Suprapubic skin (tissue), 4 donors: ENCODE measurements around the gene C16orf78. TPM values are rescaled to one million over a fixed set of nuclear protein-coding genes. Genes with fewer than 3 reads are reported as not detected.

Experiments used
- DNase-seq, 2 donors: peaks; one replicate each; pipeline ENCODE4 v3.0.0-alpha.2; 2019; ENCODE audit warnings: low spot score in 2 of 2
- H3K27ac ChIP-seq: fragments of 200-600 bp; sonication (generic); one replicate; pipeline ENCODE4 v1.5.1; 2019
- H3K27me3 ChIP-seq: fragments of 200-600 bp; sonication (generic); one replicate; pipeline ENCODE4 v1.5.1; 2019
- H3K36me3 ChIP-seq: fragments of 200-600 bp; sonication (generic); one replicate; pipeline ENCODE4 v1.5.1; 2019
- H3K4me1 ChIP-seq: fragments of 200-600 bp; sonication (generic); one replicate; pipeline ENCODE4 v1.5.1; 2019
- H3K4me3 ChIP-seq: fragments of 200-600 bp; sonication (generic); one replicate; pipeline ENCODE4 v1.5.1; 2019; ENCODE audit warnings: mild to moderate bottlenecking
- H3K9me3 ChIP-seq: fragments of 200-600 bp; sonication (generic); one replicate; pipeline ENCODE4 v1.5.1; 2019
- EP300 ChIP-seq: sonication (generic); formaldehyde crosslinking; IDR thresholded peaks from one replicate; pipeline ENCODE4 v1.6.1; 2017; ENCODE audit warnings: antibody characterized with exemption
- POLR2A ChIP-seq, 2 donors: fragments of 450-650 bp; IDR thresholded peaks; one replicate each; pipeline ENCODE4 v1.6.1; 2017; ENCODE audit warnings: antibody characterized with exemption in 2 of 2, mild to moderate bottlenecking in 2 of 2, moderate library complexity in 2 of 2
- POLR2AphosphoS5 ChIP-seq, 3 donors: sonication (generic); formaldehyde crosslinking; IDR thresholded peaks; one replicate each; pipeline ENCODE4 v1.6.1; 2017; ENCODE audit warnings: antibody characterized with exemption in 3 of 3
- WGBS: methylation state at CpG from one replicate; pipeline ENCODE4 v1.1.5; 2018; 5-methylcytosine and 5-hydroxymethylcytosine counted together
- total RNA-seq, 4 donors: library from RNA; depleted of rRNA; stranded (reverse); fragments of >200 nt; gene quantifications; one replicate each; pipeline ENCODE4 v1.1.0, GENCODE V29; 2016
- TF ChIP-seq, protein P1 (sequence below), 2 donors: fragments of 200-600 bp in 1 of 2; fragments of 450-650 bp in 1 of 2; sonication (generic) in 1 of 2; IDR thresholded peaks; one replicate each; pipeline ENCODE4 v1.5.1; 2016 to 2019; ENCODE audit warnings: antibody characterized with exemption in 2 of 2, mild to moderate bottlenecking in 1 of 2, moderate library complexity in 1 of 2

The C16orf78 gene
- total RNA-seq, 4 donors from 2014 or later = not detected

DNA sequence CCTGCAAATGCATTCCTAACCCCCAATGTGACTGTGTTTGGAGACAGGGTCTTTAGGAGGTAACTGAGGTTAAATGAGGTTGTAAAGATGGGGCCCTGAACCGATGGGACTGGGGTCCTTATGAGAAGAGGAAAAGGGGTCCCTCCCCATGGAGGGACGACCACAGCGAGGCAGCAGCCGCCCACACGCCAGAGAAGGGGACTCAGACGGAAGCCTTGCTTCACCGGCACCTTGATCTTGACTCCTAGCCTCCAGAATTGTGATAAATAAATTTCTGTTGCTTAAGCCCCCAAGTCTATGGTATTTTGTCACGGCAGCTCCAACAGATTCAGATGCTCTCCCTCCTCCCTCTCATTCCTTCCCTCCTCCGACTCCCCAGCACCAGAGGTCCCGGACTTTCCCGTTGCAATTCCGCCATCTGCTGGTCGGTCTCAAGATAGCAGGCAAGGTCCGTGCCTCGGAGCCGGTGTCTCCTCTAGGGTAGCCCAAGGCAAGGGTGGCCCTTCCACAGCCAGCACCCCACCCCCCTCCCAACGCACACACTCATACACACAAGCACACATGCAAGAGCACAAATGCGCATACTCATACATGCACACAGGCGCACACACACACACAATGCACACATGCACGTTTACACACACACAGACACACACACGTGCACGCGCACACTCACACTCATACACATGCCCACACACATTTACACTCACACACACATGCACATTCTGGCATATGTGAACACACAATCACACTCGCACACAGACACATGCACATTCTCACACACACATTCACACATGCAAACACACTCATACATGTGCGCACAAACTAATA lies 23.1 kb upstream of the C16orf78 start:
- WGBS = 35% methylated on average over 25 of the region's 25 CpGs
- DNase-seq = peak in 1 of 2 donors; percentile 81
- H3K27me3 ChIP-seq = peaks cover 35% of the 10 kb centered on the region

DNA sequence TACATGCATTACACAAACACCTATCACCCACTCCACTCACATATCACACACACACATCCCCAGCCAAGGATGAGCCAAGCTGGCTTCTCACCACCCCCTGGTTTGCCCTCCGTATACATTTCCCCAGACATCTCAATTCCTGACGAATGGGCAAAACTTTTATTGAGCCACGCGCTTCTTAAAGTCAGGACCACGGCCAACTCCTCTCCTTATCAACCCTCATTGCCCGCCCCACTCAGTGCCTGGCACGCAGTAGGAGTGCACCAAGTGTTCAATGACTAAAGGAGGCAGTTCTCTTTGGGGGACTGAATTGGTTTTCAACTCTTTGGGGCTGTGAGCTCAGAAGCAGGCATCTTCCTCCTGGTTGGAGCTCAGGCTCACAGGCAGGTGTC lies 22.5 kb upstream of the C16orf78 start:
- H3K27me3 ChIP-seq = peaks cover 38% of the 10 kb centered on the region
- 21% methylated on average over 7 of the region's 7 CpGs for WGBS

More for the DNA sequence above, 23.1 kb upstream of the C16orf78 start:
- no peaks in the 10 kb centered on the region for H3K36me3 ChIP-seq
- no peaks in the 10 kb centered on the region for H3K9me3 ChIP-seq
- no peak overlapping the region for H3K27ac ChIP-seq
- TF ChIP-seq, protein P1, sequence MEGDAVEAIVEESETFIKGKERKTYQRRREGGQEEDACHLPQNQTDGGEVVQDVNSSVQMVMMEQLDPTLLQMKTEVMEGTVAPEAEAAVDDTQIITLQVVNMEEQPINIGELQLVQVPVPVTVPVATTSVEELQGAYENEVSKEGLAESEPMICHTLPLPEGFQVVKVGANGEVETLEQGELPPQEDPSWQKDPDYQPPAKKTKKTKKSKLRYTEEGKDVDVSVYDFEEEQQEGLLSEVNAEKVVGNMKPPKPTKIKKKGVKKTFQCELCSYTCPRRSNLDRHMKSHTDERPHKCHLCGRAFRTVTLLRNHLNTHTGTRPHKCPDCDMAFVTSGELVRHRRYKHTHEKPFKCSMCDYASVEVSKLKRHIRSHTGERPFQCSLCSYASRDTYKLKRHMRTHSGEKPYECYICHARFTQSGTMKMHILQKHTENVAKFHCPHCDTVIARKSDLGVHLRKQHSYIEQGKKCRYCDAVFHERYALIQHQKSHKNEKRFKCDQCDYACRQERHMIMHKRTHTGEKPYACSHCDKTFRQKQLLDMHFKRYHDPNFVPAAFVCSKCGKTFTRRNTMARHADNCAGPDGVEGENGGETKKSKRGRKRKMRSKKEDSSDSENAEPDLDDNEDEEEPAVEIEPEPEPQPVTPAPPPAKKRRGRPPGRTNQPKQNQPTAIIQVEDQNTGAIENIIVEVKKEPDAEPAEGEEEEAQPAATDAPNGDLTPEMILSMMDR (IDR thresholded peaks at IDR 0.05) = peak in 1 of 2 donors; percentile 70
- TF ChIP-seq POLR2AphosphoS5 (IDR thresholded peaks at IDR 0.05) = no peak
- no peak for TF ChIP-seq POLR2A (IDR thresholded peaks at IDR 0.05)
- no peaks in the 10 kb centered on the region for H3K4me1 ChIP-seq
- no peak overlapping the region for H3K4me3 ChIP-seq

DNA sequence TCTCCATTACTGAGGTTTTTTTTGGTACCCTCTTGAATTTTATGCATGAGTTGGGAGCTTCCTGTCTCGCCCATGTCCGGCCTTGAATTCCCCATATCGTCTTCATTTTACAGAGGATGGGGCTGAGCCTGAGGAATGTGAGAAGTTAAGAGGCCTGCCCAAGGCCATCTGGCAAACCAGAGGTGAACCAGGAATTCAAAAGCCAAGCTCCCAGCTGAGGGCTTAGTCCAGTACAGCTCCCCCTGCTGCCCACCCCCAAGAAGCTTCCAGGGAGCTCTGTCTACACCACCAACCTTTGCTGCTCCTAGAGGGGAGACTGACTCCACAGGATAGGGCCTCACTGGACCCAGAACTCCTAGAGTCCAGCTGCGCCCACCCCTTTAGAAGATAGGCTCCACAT lies 20.7 kb upstream of the C16orf78 start:
- Histone ChIP-seq H3K27ac (no peak overlapping the region), H3K27me3 (peaks cover 40% of the 10 kb centered on the region), H3K4me3 (no peak overlapping the region)

More for the DNA sequence above, 22.5 kb upstream of the C16orf78 start:
- Histone ChIP-seq H3K27ac (no peak overlapping the region), H3K36me3 (no peaks in the 10 kb centered on the region), H3K9me3 (no peaks in the 10 kb centered on the region), H3K4me3 (no peak overlapping the region), H3K4me1 (peaks cover 2% of the 10 kb centered on the region)
- no peak for TF ChIP-seq POLR2A (IDR thresholded peaks at IDR 0.05)
- TF ChIP-seq, protein P1 (IDR thresholded peaks at IDR 0.05) = no peak
- TF ChIP-seq POLR2AphosphoS5 (IDR thresholded peaks at IDR 0.05) = no peak
- DNase-seq = no peak

DNA sequence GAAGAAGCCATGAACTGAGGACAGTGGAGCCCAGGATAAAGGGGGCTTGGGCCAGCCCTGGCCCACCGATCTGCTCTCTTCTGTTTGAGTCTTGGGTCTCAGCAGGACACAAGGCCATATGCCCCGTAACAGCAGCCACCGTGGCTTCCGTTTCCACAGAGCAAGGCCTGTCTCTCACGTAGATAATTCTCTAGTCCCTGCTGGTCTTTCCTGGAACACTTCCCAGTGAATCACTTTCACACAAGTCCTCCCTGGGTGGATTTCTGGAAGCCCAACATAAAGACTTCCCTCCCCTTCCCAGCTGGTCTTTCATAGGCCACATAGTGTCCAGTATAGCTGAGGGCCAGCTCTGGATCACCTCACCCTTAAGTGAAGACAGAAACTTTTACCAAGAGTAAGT lies 19.9 kb upstream of the C16orf78 start:
- 60% methylated on average over 5 of the region's 5 CpGs for WGBS

More for the DNA sequence above, 20.7 kb upstream of the C16orf78 start:
- H3K4me1 ChIP-seq = peaks cover 3% of the 10 kb centered on the region
- DNase-seq = no peak
- no peaks in the 10 kb centered on the region for H3K36me3 ChIP-seq
- H3K9me3 ChIP-seq = no peaks in the 10 kb centered on the region
- TF ChIP-seq, protein P1 (IDR thresholded peaks at IDR 0.05) = no peak
- TF ChIP-seq EP300 (no peak), POLR2AphosphoS5 (IDR thresholded peaks at IDR 0.05) (no peak), POLR2A (IDR thresholded peaks at IDR 0.05) (no peak)
- WGBS = 74% methylated on average over 4 of the region's 4 CpGs

DNA sequence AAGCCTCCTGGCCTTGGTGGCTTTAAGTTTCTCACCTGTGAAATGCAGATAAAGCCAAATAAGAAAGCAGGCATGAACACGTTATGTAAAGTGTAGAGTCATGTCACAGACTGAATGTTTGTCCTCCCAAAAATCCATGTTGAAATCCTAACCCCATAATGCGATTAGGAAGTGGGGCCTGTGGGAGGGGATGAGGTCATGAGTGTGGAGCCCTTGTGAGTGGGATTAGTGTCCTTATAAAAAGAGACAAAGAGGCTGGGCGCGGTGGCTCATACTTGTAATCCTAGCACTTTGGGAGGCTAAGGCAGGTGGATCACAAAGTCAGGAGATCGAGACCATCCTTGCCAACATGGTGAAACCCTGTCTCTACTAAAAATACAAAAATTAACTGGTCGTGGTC lies 19.5 kb upstream of the C16orf78 start:
- Histone ChIP-seq H3K27ac (no peak overlapping the region), H3K27me3 (peaks cover 36% of the 10 kb centered on the region), H3K4me1 (peaks cover 3% of the 10 kb centered on the region), H3K9me3 (no peaks in the 10 kb centered on the region), H3K4me3 (no peak overlapping the region), H3K36me3 (no peaks in the 10 kb centered on the region)
- DNase-seq = no peak
- TF ChIP-seq POLR2A (IDR thresholded peaks at IDR 0.05) (no peak), POLR2AphosphoS5 (IDR thresholded peaks at IDR 0.05) (no peak), EP300 (no peak)
- TF ChIP-seq, protein P1 (IDR thresholded peaks at IDR 0.05) = no peak
- 73% methylated on average over 6 of the region's 6 CpGs for WGBS

More for the DNA sequence above, 19.9 kb upstream of the C16orf78 start:
- DNase-seq = no peak
- Histone ChIP-seq H3K27ac (no peak overlapping the region), H3K9me3 (no peaks in the 10 kb centered on the region), H3K4me3 (no peak overlapping the region), H3K36me3 (no peaks in the 10 kb centered on the region), H3K4me1 (peaks cover 3% of the 10 kb centered on the region), H3K27me3 (peaks cover 36% of the 10 kb centered on the region)
- TF ChIP-seq EP300 (no peak), POLR2A (IDR thresholded peaks at IDR 0.05) (no peak), POLR2AphosphoS5 (IDR thresholded peaks at IDR 0.05) (no peak)
- TF ChIP-seq, protein P1 (IDR thresholded peaks at IDR 0.05) = no peak
